A549 (cell line): ENCODE data around the gene KRT77. TPM values are rescaled to one million over a fixed set of nuclear protein-coding genes. Genes with fewer than 3 reads are reported as not detected.

Experiments used
- ATAC-seq, 2 experiments: fragments of 200-7000 bp in 1 of 2; fragments of >200 bp in 1 of 2; cut with Nextera tagmentation in 1 of 2; cut with Tn5 transposase in 1 of 2; 3 replicates each; pipeline versions ENCODE4 v1.8.0 to v1.9.1; 2018 to 2020; ENCODE audit warnings: mild to moderate bottlenecking in 1 of 2, moderate library complexity in 1 of 2
- CTCF ChIA-PET: fragments of 300-600 bp; sonication (Branson Sonifier 250); formaldehyde crosslinking; extraction: SDS; loops from one replicate; lab custom pipeline; 2021; ENCODE audit warnings: antibody characterized with exemption, inconsistent platforms; lab: Yijun Ruan, JAX
- POLR2A ChIA-PET: fragments of 350-600 bp; formaldehyde crosslinking; extraction: SDS; loops from one replicate; lab custom pipeline; 2021; ENCODE audit warnings: antibody characterized with exemption, inconsistent platforms; lab: Yijun Ruan, JAX
- DNase-seq, 2 experiments: peaks; one replicate each; pipeline versions ENCODE4 v3.0.0 to v3.0.0-alpha.2; 2011 to 2016; ENCODE audit warnings: low read depth in 1 of 2, low spot score in 1 of 2
- FAIRE-seq: peaks from 2 replicates; lab custom pipeline; 2011; peaks lifted over from hg19 to GRCh38; lab: Jason Lieb, UNC
- H3K27ac ChIP-seq, 2 experiments: fragments of >200 bp; sonication (Bioruptor Twin); formaldehyde crosslinking; 3 replicates each; pipeline ENCODE4 v1.5.1; 2016 to 2017
- H3K4me1 ChIP-seq: fragments of >200 bp; sonication (Bioruptor Twin); formaldehyde crosslinking; 3 replicates; pipeline ENCODE4 v1.6.1; 2016
- H3K4me2 ChIP-seq: fragments of >200 bp; sonication (Bioruptor Twin); formaldehyde crosslinking; 3 replicates; pipeline ENCODE4 v1.6.1; 2016
- H3K4me3 ChIP-seq: fragments of >200 bp; sonication (Bioruptor Twin); formaldehyde crosslinking; 3 replicates; pipeline ENCODE4 v1.5.1; 2016
- H3K9me3 ChIP-seq: fragments of >200 bp; sonication (Bioruptor Twin); formaldehyde crosslinking; 3 replicates; pipeline ENCODE4 v1.6.1; 2016
- CBX2 ChIP-seq: fragments of 200-600 bp; sonication (generic); IDR thresholded peaks from 2 replicates; pipeline ENCODE4 v1.6.1; 2016; ENCODE audit warnings: low read depth, mild to moderate bottlenecking, borderline replicate concordance
- CBX8 ChIP-seq: fragments of 200-600 bp; sonication (generic); IDR thresholded peaks from 2 replicates; pipeline ENCODE4 v1.6.1; 2016
- CHD2 ChIP-seq: fragments of 150-350 bp; IDR thresholded peaks from 2 replicates; pipeline ENCODE4 v1.6.1; 2014; ENCODE audit warnings: low read length; ENCODE audit not compliant: partially characterized antibody
- EHMT2 ChIP-seq: fragments of 200-600 bp; sonication (generic); IDR thresholded peaks from 2 replicates; pipeline ENCODE4 v1.6.1; 2016; ENCODE audit warnings: antibody characterized with exemption, low read depth, mild to moderate bottlenecking, moderate library complexity
- EP300 ChIP-seq, 2 experiments: fragments of >200 bp; sonication (Bioruptor Twin); formaldehyde crosslinking; IDR thresholded peaks; 2 replicates in 1 of 2; 3 replicates in 1 of 2; pipeline ENCODE4 v1.6.1; 2016 to 2017
- GATA3 ChIP-seq: IDR thresholded peaks from 2 replicates; pipeline ENCODE4 v1.6.1; 2012; ENCODE audit warnings: borderline replicate concordance
- HEYL ChIP-seq: fragments of 250-450 bp; sonication (Bioruptor Pico); IDR thresholded peaks from 2 replicates; pipeline ENCODE4 v1.8.0; 2021; ENCODE audit warnings: mild to moderate bottlenecking, moderate library complexity
- HOXA7 ChIP-seq: fragments of 250-450 bp; sonication (Bioruptor Pico); IDR thresholded peaks from 2 replicates; pipeline ENCODE4 v1.5.0; 2020; ENCODE audit warnings: mild to moderate bottlenecking, moderate library complexity
- HOXB13 ChIP-seq: fragments of 250-450 bp; sonication (Bioruptor Pico); IDR thresholded peaks from 2 replicates; pipeline ENCODE4 v1.5.0; 2020; ENCODE audit warnings: low read depth, mild to moderate bottlenecking, moderate library complexity
- HOXB5 ChIP-seq: fragments of 250-450 bp; sonication (Bioruptor Pico); IDR thresholded peaks from 2 replicates; pipeline ENCODE4 v1.5.0; 2020; ENCODE audit warnings: mild to moderate bottlenecking, moderate library complexity
- JUNB ChIP-seq: fragments of >200 bp; sonication (Bioruptor Twin); formaldehyde crosslinking; IDR thresholded peaks from 2 replicates; pipeline ENCODE4 v1.6.1; 2016
- KDM1A ChIP-seq: fragments of 200-600 bp; sonication (generic); IDR thresholded peaks from 2 replicates; pipeline ENCODE4 v1.6.1; 2016; ENCODE audit warnings: low read depth, mild to moderate bottlenecking
- KDM5A ChIP-seq: fragments of 200-600 bp; sonication (generic); IDR thresholded peaks from 2 replicates; pipeline ENCODE4 v1.6.1; 2016; ENCODE audit warnings: antibody characterized with exemption, mild to moderate bottlenecking
- MAFK ChIP-seq: fragments of 450-650 bp; IDR thresholded peaks from 2 replicates; pipeline ENCODE4 v1.6.1; 2014; ENCODE audit not compliant: partially characterized antibody
- MAZ ChIP-seq: fragments of 150-350 bp; IDR thresholded peaks from 2 replicates; pipeline ENCODE4 v1.6.1; 2014; ENCODE audit warnings: antibody characterized with exemption, low read depth, low read length, borderline replicate concordance
- MYC ChIP-seq: IDR thresholded peaks from 2 replicates; pipeline ENCODE4 v1.6.1; 2012; ENCODE audit warnings: mild to moderate bottlenecking, inconsistent platforms, low read length, improper control_type of control experiment, borderline replicate concordance
- NFE2L2 ChIP-seq: fragments of 150-350 bp; conservative IDR thresholded peaks from 2 replicates; pipeline ENCODE4 v1.6.1; 2014; ENCODE audit warnings: low read length
- NPAS2 ChIP-seq: fragments of 250-450 bp; sonication (Bioruptor Pico); IDR thresholded peaks from 2 replicates; pipeline ENCODE4 v1.8.0; 2022; ENCODE audit warnings: mild to moderate bottlenecking, moderate library complexity, borderline replicate concordance
- PHF8 ChIP-seq: fragments of 200-600 bp; sonication (generic); IDR thresholded peaks from 2 replicates; pipeline ENCODE4 v1.6.1; 2016; ENCODE audit warnings: low read depth, mild to moderate bottlenecking, antibody characterized with exemption, moderate library complexity, borderline replicate concordance
- RAD21 ChIP-seq, 2 experiments: fragments of >200 bp in 1 of 2; sonication (Bioruptor Twin) in 1 of 2; formaldehyde crosslinking in 1 of 2; IDR thresholded peaks in 1 of 2; conservative IDR thresholded peaks in 1 of 2; 2 replicates in 1 of 2; 3 replicates in 1 of 2; pipeline ENCODE4 v1.6.1; 2012 to 2018; ENCODE audit warnings: inconsistent platforms in 1 of 2
- RARB ChIP-seq: fragments of 250-450 bp; sonication (Bioruptor Pico); IDR thresholded peaks from 2 replicates; pipeline ENCODE4 v1.8.0; 2021; ENCODE audit warnings: mild to moderate bottlenecking, moderate library complexity
- REST ChIP-seq: fragments of 200-600 bp; sonication (generic); IDR thresholded peaks from 2 replicates; pipeline ENCODE4 v1.6.1; 2016; ENCODE audit warnings: antibody characterized with exemption, mild to moderate bottlenecking, moderate library complexity
- RFX5 ChIP-seq: fragments of 450-650 bp; IDR thresholded peaks from 2 replicates; pipeline ENCODE4 v1.7.1; 2014; ENCODE audit warnings: antibody characterized with exemption, mild to moderate bottlenecking, moderate library complexity
- RNF2 ChIP-seq: fragments of 200-600 bp; sonication (generic); IDR thresholded peaks from 2 replicates; pipeline ENCODE4 v1.6.1; 2016; ENCODE audit warnings: low read depth, mild to moderate bottlenecking, antibody characterized with exemption, moderate library complexity, borderline replicate concordance
- SMC3 ChIP-seq: fragments of >200 bp; sonication (Bioruptor Twin); formaldehyde crosslinking; IDR thresholded peaks from 3 replicates; pipeline ENCODE4 v1.6.1; 2018; ENCODE audit warnings: inconsistent platforms
- SREBF2 ChIP-seq: fragments of 450-650 bp; IDR thresholded peaks from 2 replicates; pipeline ENCODE4 v1.6.1; 2014; ENCODE audit warnings: mild to moderate bottlenecking, moderate library complexity
- TP53 ChIP-seq: fragments of 250-450 bp; sonication (Bioruptor Pico); IDR thresholded peaks from 2 replicates; pipeline ENCODE4 v1.5.0; 2021; ENCODE audit warnings: mild to moderate bottlenecking, moderate library complexity
- ZFP36 ChIP-seq: fragments of 450-650 bp; IDR thresholded peaks from 2 replicates; pipeline ENCODE4 v1.6.1; 2014; ENCODE audit warnings: borderline replicate concordance; ENCODE audit not compliant: partially characterized antibody
- ZNF302 ChIP-seq: fragments of 250-450 bp; sonication (Bioruptor Pico); IDR thresholded peaks from 2 replicates; pipeline ENCODE4 v1.9.0; 2021; ENCODE audit warnings: inconsistent platforms, mild to moderate bottlenecking, moderate library complexity
- WGBS: methylation state at CpG from one replicate; pipeline ENCODE4 v1.1.6; 2017; ENCODE audit errors: missing lambda C conversion rate; 5-methylcytosine and 5-hydroxymethylcytosine counted together
- polyA plus RNA-seq, 4 experiments: library from polyadenylated mRNA; depleted of rRNA in 3 of 4; stranded (reverse); fragments of >200 nt; fragmentation: RNase III in 1 of 4; extraction: RNeasy Plus Mini Kit Qiagen cat#74134 plus additional on column Dnase treatment in 1 of 4; gene quantifications; 2 replicates in 3 of 4; 3 replicates in 1 of 4; pipeline ENCODE4 v1.2.3, GENCODE V29; 2011 to 2017

Gene KRT77
- polyA plus RNA-seq, 2 of the 4 experiments (the other 2 are of a cell fraction), result 0.03 TPM; not detected in 1

- no peak for DNase-seq
- Histone ChIP-seq H3K4me1 (no peaks in the 10 kb centered on the region), H3K4me3 (no peak overlapping the region), H3K27ac (no peak overlapping the region), H3K4me2 (no peak overlapping the region), H3K9me3 (no peaks in the 10 kb centered on the region)
- ChIA-PET POLR2A (no interaction called here), CTCF (interaction anchor here (1.1 to 1.6 kb wide), 3 partner anchors 41 to 367 kb away, joined by 3 read pairs; no protein-coding TSS in a partner anchor)
- TF ChIP-seq MYC (no peak), KDM1A (no peak), JUNB (no peak), HOXA7 (CRISPR knock-in tag) (no peak), SREBF2 (no peak), EHMT2 (no peak), RAD21 (conservative IDR thresholded peaks at IDR 0.05 in 1 of 2, IDR thresholded peaks at IDR 0.05 in 1 of 2) (no peak), RFX5 (no peak), ZNF302 (CRISPR knock-in tag) (no peak), GATA3 (no peak)
- no peak for FAIRE-seq
- ATAC-seq, result no peak
Observed at GRCh38 chr12:52739963-52740362, 36.6 kb upstream of the KRT77 start.

GRCh38 chr12:52735816-52736632 lies 32.7 kb upstream of the KRT77 start:
- ChIA-PET CTCF (interaction anchor here (1.2 kb wide), 2 partner anchors 37 to 144 kb away, joined by 3 read pairs; no protein-coding TSS in a partner anchor), POLR2A (no interaction called here)
- no peaks in the 10 kb centered on the region for H3K9me3 ChIP-seq
- DNase-seq, result no peak
- no peaks in the 10 kb centered on the region for H3K4me1 ChIP-seq
- no peak overlapping the region for H3K4me3 ChIP-seq
- TF ChIP-seq MAFK (peak; percentile 66), HOXB13 (CRISPR knock-in tag) (no peak), CBX8 (no peak), ZFP36 (no peak), RARB (CRISPR knock-in tag) (no peak), KDM5A (no peak)
- no peak for FAIRE-seq
- H3K4me2 ChIP-seq, result no peak overlapping the region
- no peak overlapping the region for H3K27ac ChIP-seq
- WGBS, result 6% methylated on average over 1 of the region's 5 CpGs
- no peak for ATAC-seq

- Histone ChIP-seq H3K4me1 (no peaks in the 10 kb centered on the region), H3K4me2 (no peak overlapping the region), H3K9me3 (no peaks in the 10 kb centered on the region), H3K4me3 (no peak overlapping the region), H3K27ac (no peak overlapping the region)
- ATAC-seq (no peak), FAIRE-seq (no peak), DNase-seq (no peak)
- POLR2A ChIA-PET, result no interaction called here
- TF ChIP-seq NFE2L2 (no peak), KDM5A (no peak), PHF8 (no peak), CBX2 (no peak), NPAS2 (no peak)
- WGBS, result 47% methylated on average over 8 of the region's 8 CpGs
- CTCF ChIA-PET, result interaction anchor here (0.6 to 2.0 kb wide), 7 partner anchors 10 to 147 kb away, joined by 3 to 5 read pairs (median 3); no protein-coding TSS in a partner anchor
Observed at GRCh38 chr12:52735106-52735505, 31.8 kb upstream of the KRT77 start.

- Histone ChIP-seq H3K4me1 (no peaks in the 10 kb centered on the region), H3K9me3 (no peaks in the 10 kb centered on the region), H3K4me2 (no peak overlapping the region), H3K27ac (no peak overlapping the region), H3K4me3 (no peak overlapping the region)
- no peak for FAIRE-seq
- WGBS, result 1% methylated on average over 2 of the region's 2 CpGs
- ChIA-PET POLR2A (no interaction called here), CTCF (no interaction called here)
- no peak for ATAC-seq
- no peak for DNase-seq
- TF ChIP-seq EP300 (IDR thresholded peaks at IDR 0.05) (no peak), MYC (no peak), RARB (CRISPR knock-in tag) (no peak), CHD2 (no peak), RNF2 (no peak), HEYL (CRISPR knock-in tag) (no peak), PHF8 (no peak), TP53 (CRISPR knock-in tag) (no peak), NPAS2 (no peak), SMC3 (no peak), SREBF2 (no peak), RFX5 (no peak), REST (no peak), GATA3 (no peak), HOXB5 (CRISPR knock-in tag) (no peak), MAZ (no peak)
Observed at GRCh38 chr12:52730793-52731192, 27.5 kb upstream of the KRT77 start.
